Panc1 (cell line): Measurements from ENCODE around the gene NADK2. TPM values are rescaled to one million over a fixed set of nuclear protein-coding genes. Genes with fewer than 3 reads are reported as not detected.
"Not testable (repeated sequence)": the region's sequence is repeated elsewhere in the genome, so short reads cannot be mapped to it uniquely, and the experiment has no call there.

Source experiments
- ATAC-seq: fragments of 200-7000 bp; cut with Tn5 transposase; 2 replicates; pipeline ENCODE4 v1.9.1; 2020; ENCODE audit warnings: mild to moderate bottlenecking, moderate library complexity
- BruUV-seq: library from RNA; stranded (reverse); fragments of 400-500 nt; replicated peaks from 2 replicates; lab custom pipeline; 2021; lab: Mats Ljungman, UMichigan
- CTCF ChIA-PET: fragments of 300-600 bp; sonication (Branson Sonifier 250); formaldehyde crosslinking; loops from one replicate; lab custom pipeline; 2022; ENCODE audit warnings: antibody characterized with exemption; lab: Charles Lee
- POLR2A ChIA-PET: fragments of 300-600 bp; sonication (Branson Sonifier 250); formaldehyde crosslinking; loops from one replicate; lab custom pipeline; 2022; ENCODE audit warnings: antibody characterized with exemption; lab: Charles Lee
- DNase-seq: peaks from one replicate; pipeline ENCODE4 v3.0.0-alpha.2; 2010; ENCODE audit warnings: low read depth, low spot score
- H3K27ac ChIP-seq: 2 replicates; pipeline ENCODE4 v1.5.1; 2011; ENCODE audit warnings: mild to moderate bottlenecking, low read length, inconsistent platforms
- H3K27me3 ChIP-seq: fragments of 200-500 bp; sonication (Bioruptor generic); 2 replicates; pipeline ENCODE4 v1.6.0; 2014; ENCODE audit warnings: low read length, inconsistent platforms; ENCODE audit not compliant: control insufficient read depth, insufficient read depth
- H3K36me3 ChIP-seq: fragments of 200-500 bp; sonication (Bioruptor generic); 2 replicates; pipeline ENCODE4 v1.5.1; 2014; ENCODE audit warnings: inconsistent platforms, mild to moderate bottlenecking, low read length, moderate library complexity; ENCODE audit not compliant: control insufficient read depth, insufficient read depth
- H3K4me1 ChIP-seq: 2 replicates; pipeline ENCODE4 v1.5.1; 2011; ENCODE audit warnings: inconsistent platforms, mild to moderate bottlenecking, low read length, moderate library complexity; ENCODE audit not compliant: control insufficient read depth, insufficient read depth
- H3K4me3 ChIP-seq, 2 experiments: 2 replicates each; pipeline ENCODE4 v1.5.1; 2011 to 2012; ENCODE audit warnings: low read depth in 2 of 2, low read length in 2 of 2, mild to moderate bottlenecking in 2 of 2, inconsistent platforms in 1 of 2, moderate library complexity in 1 of 2
- H3K9me3 ChIP-seq: fragments of 200-500 bp; sonication (Bioruptor generic); 2 replicates; pipeline ENCODE4 v1.5.1; 2014; ENCODE audit warnings: low read depth, mild to moderate bottlenecking, inconsistent platforms, low read length, moderate library complexity; ENCODE audit not compliant: control insufficient read depth, insufficient read depth
- CTCF ChIP-seq: fragments of 450-650 bp; IDR thresholded peaks from 2 replicates; pipeline ENCODE4 v1.5.1; 2017; ENCODE audit warnings: mild to moderate bottlenecking
- POLR2AphosphoS5 ChIP-seq: IDR thresholded peaks from 2 replicates; pipeline ENCODE4 v1.6.1; 2012; ENCODE audit warnings: mild to moderate bottlenecking, low read depth, low read length, moderate library complexity
- SIN3A ChIP-seq: IDR thresholded peaks from 2 replicates; pipeline ENCODE4 v1.6.1; 2012; ENCODE audit warnings: low read depth, mild to moderate bottlenecking, low read length, moderate library complexity, borderline replicate concordance; ENCODE audit not compliant: insufficient read depth
- TCF7L2 ChIP-seq: IDR thresholded peaks from 2 replicates; pipeline ENCODE4 v1.6.1; 2011; ENCODE audit warnings: mild to moderate bottlenecking, low read depth, low read length, inconsistent platforms
- in situ Hi-C: cut with HindIII; loops from 2 replicates; pipeline ENCODE4 v1.10.0; 2016; ENCODE audit warnings: low sequenced_read_pairs, low pct_unique_long_range_greater_than_20kb
- intact Hi-C: fragments of 100-400 bp; cut with micrococcal nuclease; formaldehyde crosslinking; loops from one replicate; pipeline ENCODE4 v1.10.0; 2022; ENCODE audit not compliant: unreplicated experiment
- total RNA-seq: library from RNA; stranded (reverse); gene quantifications from one replicate; pipeline ENCODE4 v1.2.1, GENCODE V29; 2021; ENCODE audit not compliant: unreplicated experiment
- TF ChIP-seq, protein P1 (sequence below), 2 experiments: IDR thresholded peaks; 2 replicates each; pipeline ENCODE4 v1.6.1; 2011 to 2012; ENCODE audit warnings: low read depth in 2 of 2, control low read depth in 1 of 2, low read length in 1 of 2, mild to moderate bottlenecking in 1 of 2, moderate library complexity in 1 of 2; ENCODE audit not compliant: insufficient read depth in 1 of 2

NADK2 gene
- total RNA-seq, 1 experiment from 2014 or later = 22.5 TPM

- BruUV-seq, CTCF ChIA-PET, in situ Hi-C loops: not testable (repeated sequence)
Measured at GRCh38 chr5:36198783-36199182, 42.9 kb downstream of the NADK2 start.

GRCh38 chr5:36198281-36198680 lies 43.4 kb downstream of the NADK2 start:
- Histone ChIP-seq H3K4me1 (no peaks in the 10 kb centered on the region), H3K27me3 (no peaks in the 10 kb centered on the region), H3K27ac (no peak overlapping the region), H3K4me3 (no peak overlapping the region), H3K36me3 (peaks cover 22% of the 10 kb centered on the region), H3K9me3 (no peaks in the 10 kb centered on the region)
- BruUV-seq = no TSS peak
- DNase-seq = no peak
- TF ChIP-seq SIN3A (no peak), TCF7L2 (no peak), POLR2AphosphoS5 (no peak), CTCF (no peak)
- TF ChIP-seq, protein P1, sequence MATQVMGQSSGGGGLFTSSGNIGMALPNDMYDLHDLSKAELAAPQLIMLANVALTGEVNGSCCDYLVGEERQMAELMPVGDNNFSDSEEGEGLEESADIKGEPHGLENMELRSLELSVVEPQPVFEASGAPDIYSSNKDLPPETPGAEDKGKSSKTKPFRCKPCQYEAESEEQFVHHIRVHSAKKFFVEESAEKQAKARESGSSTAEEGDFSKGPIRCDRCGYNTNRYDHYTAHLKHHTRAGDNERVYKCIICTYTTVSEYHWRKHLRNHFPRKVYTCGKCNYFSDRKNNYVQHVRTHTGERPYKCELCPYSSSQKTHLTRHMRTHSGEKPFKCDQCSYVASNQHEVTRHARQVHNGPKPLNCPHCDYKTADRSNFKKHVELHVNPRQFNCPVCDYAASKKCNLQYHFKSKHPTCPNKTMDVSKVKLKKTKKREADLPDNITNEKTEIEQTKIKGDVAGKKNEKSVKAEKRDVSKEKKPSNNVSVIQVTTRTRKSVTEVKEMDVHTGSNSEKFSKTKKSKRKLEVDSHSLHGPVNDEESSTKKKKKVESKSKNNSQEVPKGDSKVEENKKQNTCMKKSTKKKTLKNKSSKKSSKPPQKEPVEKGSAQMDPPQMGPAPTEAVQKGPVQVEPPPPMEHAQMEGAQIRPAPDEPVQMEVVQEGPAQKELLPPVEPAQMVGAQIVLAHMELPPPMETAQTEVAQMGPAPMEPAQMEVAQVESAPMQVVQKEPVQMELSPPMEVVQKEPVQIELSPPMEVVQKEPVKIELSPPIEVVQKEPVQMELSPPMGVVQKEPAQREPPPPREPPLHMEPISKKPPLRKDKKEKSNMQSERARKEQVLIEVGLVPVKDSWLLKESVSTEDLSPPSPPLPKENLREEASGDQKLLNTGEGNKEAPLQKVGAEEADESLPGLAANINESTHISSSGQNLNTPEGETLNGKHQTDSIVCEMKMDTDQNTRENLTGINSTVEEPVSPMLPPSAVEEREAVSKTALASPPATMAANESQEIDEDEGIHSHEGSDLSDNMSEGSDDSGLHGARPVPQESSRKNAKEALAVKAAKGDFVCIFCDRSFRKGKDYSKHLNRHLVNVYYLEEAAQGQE (IDR thresholded peaks at IDR 0.05; ENCODE audit: insufficient read depth in 1 of 2, low read depth in 2 of 2, low read length in 1 of 2) = no peak
- ATAC-seq = no peak
- POLR2A ChIA-PET = interaction anchor here (0.6 kb wide), 1 partner anchor 195 kb away, joined by 5 read pairs; no protein-coding TSS in a partner anchor
- intact Hi-C loops (no loop called here), in situ Hi-C loops (no loop called here)
- CTCF ChIA-PET = no interaction called here

More at GRCh38 chr5:36198783-36199182, 42.9 kb downstream of the NADK2 start:
- H3K27ac ChIP-seq, ATAC-seq, H3K27me3 ChIP-seq, H3K9me3 ChIP-seq, DNase-seq, H3K4me3 ChIP-seq, intact Hi-C loops, H3K4me1 ChIP-seq, POLR2A ChIA-PET: not testable (repeated sequence)
- H3K36me3 ChIP-seq = peaks cover 22% of the 10 kb centered on the region

DNA sequence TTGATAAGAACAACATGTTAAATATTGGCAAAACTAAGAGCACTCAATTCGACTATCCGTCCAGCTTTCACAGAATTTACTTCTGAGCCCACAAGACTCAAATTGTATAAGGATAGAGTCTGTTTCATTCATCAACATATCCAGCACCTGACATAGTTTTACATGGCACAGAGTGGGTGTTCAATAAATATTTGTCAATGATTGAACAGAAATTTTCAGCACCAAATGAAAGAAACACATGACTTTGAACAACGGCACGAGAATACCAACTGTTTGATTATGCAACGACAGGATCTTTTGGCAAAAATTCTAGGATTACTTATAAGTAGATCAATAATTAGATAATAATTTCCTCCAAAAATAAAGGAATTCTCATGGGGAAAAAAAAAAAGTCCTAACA lies 48.0 kb downstream of the NADK2 start:
- no TSS peak for BruUV-seq
- Histone ChIP-seq H3K27ac (no peak overlapping the region), H3K27me3 (no peaks in the 10 kb centered on the region), H3K4me3 (no peak overlapping the region), H3K4me1 (no peaks in the 10 kb centered on the region), H3K36me3 (peaks cover 12% of the 10 kb centered on the region), H3K9me3 (no peaks in the 10 kb centered on the region)
- ATAC-seq (no peak), DNase-seq (no peak)
- intact Hi-C loops (no loop called here), in situ Hi-C loops (no loop called here)
- ChIA-PET CTCF (no interaction called here), POLR2A (no interaction called here)
- TF ChIP-seq SIN3A (no peak), POLR2AphosphoS5 (no peak), CTCF (no peak), TCF7L2 (no peak)
- TF ChIP-seq, protein P1 (IDR thresholded peaks at IDR 0.05; ENCODE audit: insufficient read depth in 1 of 2, low read depth in 2 of 2, low read length in 1 of 2) = no peak

DNA sequence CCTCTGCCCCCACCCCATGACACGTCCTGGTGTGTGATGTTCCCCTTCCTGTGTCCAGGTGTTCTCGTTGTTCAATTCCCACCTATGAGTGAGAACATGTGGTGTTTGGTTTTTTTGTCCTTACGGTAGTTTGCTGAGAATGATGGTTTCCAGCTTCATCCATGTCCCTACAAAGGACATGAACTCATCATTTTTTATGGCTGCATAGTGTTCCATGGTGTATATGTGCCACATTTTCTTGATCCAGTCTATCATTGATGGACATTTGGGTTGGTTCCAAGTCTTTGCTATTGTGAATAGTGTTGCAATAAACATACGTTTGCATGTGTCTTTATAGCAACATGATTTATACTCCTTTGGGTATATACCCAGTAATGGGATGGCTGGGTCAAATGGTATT lies 57.3 kb downstream of the NADK2 start:
- POLR2A ChIA-PET, ATAC-seq, intact Hi-C loops, H3K4me3 ChIP-seq, CTCF ChIA-PET, H3K27ac ChIP-seq, H3K9me3 ChIP-seq, H3K4me1 ChIP-seq, DNase-seq, in situ Hi-C loops, H3K27me3 ChIP-seq, BruUV-seq: not testable (repeated sequence)
- H3K36me3 ChIP-seq = peaks cover 10% of the 10 kb centered on the region; the same call in 1 of the 2 replicates
